Breast epithelium (tissue), 3 donors: ENCODE results near the gene SCAMP5.

Experiments used
- CTCF ChIP-seq, 3 donors: fragments of 450-650 bp; IDR thresholded peaks; one replicate each; pipeline ENCODE4 v1.5.1; 2016 to 2017; ENCODE audit warnings: antibody characterized with exemption in 3 of 3, mild to moderate bottlenecking in 3 of 3, moderate library complexity in 3 of 3
- POLR2A ChIP-seq: fragments of 450-650 bp; IDR thresholded peaks from one replicate; pipeline ENCODE4 v1.6.1; 2016; ENCODE audit warnings: antibody characterized with exemption, mild to moderate bottlenecking, moderate library complexity

GRCh38 chr15:75002398-75002797 lies 7.0 kb downstream of the SCAMP5 start:
- TF ChIP-seq CTCF (IDR thresholded peaks at IDR 0.05) (no peak), POLR2A (no peak)
